Neuron (in vitro differentiated cells): Measurements from ENCODE around the gene USP24.

Source experiments
- H2AFZ ChIP-seq: one replicate; pipeline ENCODE4 v1.6.1; 2013; ENCODE audit warnings: low read depth, mild to moderate bottlenecking, inconsistent platforms, low read length, moderate library complexity
- H3K27me3 ChIP-seq: one replicate; pipeline ENCODE4 v1.6.1; 2013; ENCODE audit warnings: low read length; ENCODE audit not compliant: insufficient read depth
- H3K36me3 ChIP-seq: one replicate; pipeline ENCODE4 v1.6.1; 2013; ENCODE audit warnings: low read length; ENCODE audit not compliant: insufficient read depth
- H3K4me1 ChIP-seq: one replicate; pipeline ENCODE4 v1.6.1; 2013; ENCODE audit warnings: low read length; ENCODE audit not compliant: insufficient read depth
- H3K4me3 ChIP-seq: 2 replicates; pipeline ENCODE4 v1.5.1; 2013; ENCODE audit warnings: mild to moderate bottlenecking, low read length, moderate library complexity
- H3K9me3 ChIP-seq: one replicate; pipeline ENCODE4 v1.6.1; 2013; ENCODE audit warnings: low read length

Gene USP24

GRCh38 chr1:55061706-55062321 lies 153.3 kb downstream of the USP24 start:
- Histone ChIP-seq H3K4me1 (no peaks in the 10 kb centered on the region), H3K36me3 (peaks cover 5% of the 10 kb centered on the region)

GRCh38 chr1:55061000-55061705 lies 154.0 kb downstream of the USP24 start:
- Histone ChIP-seq H3K36me3 (no peaks in the 10 kb centered on the region), H3K9me3 (no peaks in the 10 kb centered on the region), H3K27me3 (no peaks in the 10 kb centered on the region), H3K4me1 (no peaks in the 10 kb centered on the region), H3K4me3 (no peak overlapping the region), H2AFZ (no peak overlapping the region)

More at GRCh38 chr1:55061706-55062321, 153.3 kb downstream of the USP24 start:
- Histone ChIP-seq H3K4me3 (no peak overlapping the region), H2AFZ (no peak overlapping the region), H3K27me3 (no peaks in the 10 kb centered on the region), H3K9me3 (no peaks in the 10 kb centered on the region)

- no peaks in the 10 kb centered on the region for H3K4me1 ChIP-seq
- no peaks in the 10 kb centered on the region for H3K36me3 ChIP-seq
- no peak overlapping the region for H3K4me3 ChIP-seq
- H3K27me3 ChIP-seq: no peaks in the 10 kb centered on the region
- no peaks in the 10 kb centered on the region for H3K9me3 ChIP-seq
- H2AFZ ChIP-seq: no peak overlapping the region
These were observed 154.8 kb downstream of the USP24 start for GRCh38 chr1:55060133-55060999.

- Histone ChIP-seq H3K9me3 (no peaks in the 10 kb centered on the region), H3K36me3 (no peaks in the 10 kb centered on the region), H3K27me3 (no peaks in the 10 kb centered on the region), H2AFZ (no peak overlapping the region), H3K4me3 (no peak overlapping the region), H3K4me1 (no peaks in the 10 kb centered on the region)
These were observed 155.6 kb downstream of the USP24 start for GRCh38 chr1:55059302-55060132.

- Histone ChIP-seq H2AFZ (no peak overlapping the region), H3K27me3 (no peaks in the 10 kb centered on the region), H3K4me1 (no peaks in the 10 kb centered on the region), H3K9me3 (no peaks in the 10 kb centered on the region), H3K4me3 (no peak overlapping the region), H3K36me3 (no peaks in the 10 kb centered on the region)
These were observed 157.2 kb downstream of the USP24 start for GRCh38 chr1:55057956-55058298.

GRCh38 chr1:55057270-55057955 lies 157.8 kb downstream of the USP24 start:
- H3K36me3 ChIP-seq: no peaks in the 10 kb centered on the region
- H3K4me1 ChIP-seq: no peaks in the 10 kb centered on the region
- H2AFZ ChIP-seq: no peak overlapping the region
- H3K9me3 ChIP-seq: no peaks in the 10 kb centered on the region
- H3K27me3 ChIP-seq: no peaks in the 10 kb centered on the region
- H3K4me3 ChIP-seq: no peak overlapping the region

GRCh38 chr1:55056632-55056992 lies 158.6 kb downstream of the USP24 start:
- Histone ChIP-seq H2AFZ (no peak overlapping the region), H3K4me3 (no peak overlapping the region)

GRCh38 chr1:55055951-55056631 lies 159.1 kb downstream of the USP24 start:
- Histone ChIP-seq H3K36me3 (no peaks in the 10 kb centered on the region), H3K27me3 (no peaks in the 10 kb centered on the region), H3K4me1 (no peaks in the 10 kb centered on the region)

More at GRCh38 chr1:55056632-55056992, 158.6 kb downstream of the USP24 start:
- Histone ChIP-seq H3K4me1 (no peaks in the 10 kb centered on the region), H3K27me3 (no peaks in the 10 kb centered on the region), H3K36me3 (no peaks in the 10 kb centered on the region), H3K9me3 (no peaks in the 10 kb centered on the region)

GRCh38 chr1:55055084-55055882 lies 159.9 kb downstream of the USP24 start:
- no peaks in the 10 kb centered on the region for H3K36me3 ChIP-seq

More at GRCh38 chr1:55055951-55056631, 159.1 kb downstream of the USP24 start:
- Histone ChIP-seq H3K9me3 (no peaks in the 10 kb centered on the region), H3K4me3 (no peak overlapping the region), H2AFZ (no peak overlapping the region)

GRCh38 chr1:55054396-55054795 lies 160.8 kb downstream of the USP24 start:
- Histone ChIP-seq H3K27me3 (no peaks in the 10 kb centered on the region), H3K36me3 (no peaks in the 10 kb centered on the region), H3K9me3 (no peaks in the 10 kb centered on the region), H3K4me1 (no peaks in the 10 kb centered on the region), H3K4me3 (no peak overlapping the region), H2AFZ (no peak overlapping the region)

More at GRCh38 chr1:55055084-55055882, 159.9 kb downstream of the USP24 start:
- no peaks in the 10 kb centered on the region for H3K9me3 ChIP-seq
- no peaks in the 10 kb centered on the region for H3K4me1 ChIP-seq
- H2AFZ ChIP-seq: no peak overlapping the region
- no peak overlapping the region for H3K4me3 ChIP-seq
- no peaks in the 10 kb centered on the region for H3K27me3 ChIP-seq

GRCh38 chr1:55053265-55053954 lies 161.8 kb downstream of the USP24 start:
- no peaks in the 10 kb centered on the region for H3K9me3 ChIP-seq
- no peak overlapping the region for H2AFZ ChIP-seq
- no peaks in the 10 kb centered on the region for H3K36me3 ChIP-seq
- no peaks in the 10 kb centered on the region for H3K27me3 ChIP-seq
- H3K4me3 ChIP-seq: no peak overlapping the region
- H3K4me1 ChIP-seq: no peaks in the 10 kb centered on the region
